OCI-LY1 (cell line): ENCODE measurements around the gene SPIB.

Experiments used
- H2AFZ ChIP-seq: fragments of 200-600 bp; sonication (generic), shearing (Covaris generic); 2 replicates; pipeline ENCODE4 v1.6.0; 2014; ENCODE audit warnings: antibody characterized with exemption, mild to moderate bottlenecking, low read length
- H3F3A ChIP-seq: fragments of 200-600 bp; sonication (generic), shearing (Covaris generic); 2 replicates; pipeline ENCODE4 v1.6.0; 2014; ENCODE audit warnings: mild to moderate bottlenecking, antibody characterized with exemption, low read length, moderate library complexity; ENCODE audit not compliant: insufficient read depth
- H3K27ac ChIP-seq: fragments of 200-600 bp; sonication (generic); 2 replicates; pipeline ENCODE4 v1.5.1; 2014; ENCODE audit warnings: low read length, mixed run types, mild to moderate bottlenecking, low read depth; ENCODE audit not compliant: poor library complexity, severe bottlenecking
- H3K27me3 ChIP-seq: fragments of 200-600 bp; sonication (generic); 2 replicates; pipeline ENCODE4 v1.6.0; 2014; ENCODE audit warnings: antibody characterized with exemption, mild to moderate bottlenecking, low read length, moderate library complexity; ENCODE audit not compliant: insufficient read depth
- H3K36me3 ChIP-seq: fragments of 200-600 bp; sonication (generic); 2 replicates; pipeline ENCODE4 v1.6.1; 2014; ENCODE audit warnings: mild to moderate bottlenecking, antibody characterized with exemption, low read length, moderate library complexity, mixed read lengths; ENCODE audit not compliant: insufficient read depth
- H3K4me1 ChIP-seq: fragments of 200-600 bp; sonication (generic); 2 replicates; pipeline ENCODE4 v1.5.1; 2014; ENCODE audit warnings: mild to moderate bottlenecking, low read length, moderate library complexity; ENCODE audit not compliant: insufficient read depth, severe bottlenecking
- H3K4me2 ChIP-seq: fragments of 200-600 bp; sonication (generic), shearing (Covaris generic); 2 replicates; pipeline ENCODE4 v1.6.1; 2014; ENCODE audit warnings: low read length
- H3K4me3 ChIP-seq: fragments of 200-600 bp; sonication (generic); 2 replicates; pipeline ENCODE4 v1.5.1; 2014; ENCODE audit warnings: low read length, low read depth, mild to moderate bottlenecking, mixed read lengths; ENCODE audit not compliant: poor library complexity, severe bottlenecking
- H3K79me2 ChIP-seq: fragments of 200-600 bp; shearing (Covaris generic); 2 replicates; pipeline ENCODE4 v1.6.1; 2016; ENCODE audit warnings: mixed run types, low read length, mixed read lengths; ENCODE audit not compliant: insufficient read depth
- H3K9ac ChIP-seq: fragments of 200-600 bp; sonication (generic), shearing (Covaris generic); 2 replicates; pipeline ENCODE4 v1.6.1; 2014; ENCODE audit warnings: mild to moderate bottlenecking, low read length, mixed read lengths
- H3K9me2 ChIP-seq: fragments of 200-600 bp; sonication (generic), shearing (Covaris generic); 2 replicates; pipeline ENCODE4 v1.6.1; 2014; ENCODE audit warnings: low read depth, mild to moderate bottlenecking, low read length, mixed read lengths
- H3K9me3 ChIP-seq: fragments of 200-600 bp; shearing (Covaris generic); 2 replicates; pipeline ENCODE4 v1.6.1; 2014; ENCODE audit warnings: low read length, mixed read lengths
- H4K20me1 ChIP-seq: fragments of 200-600 bp; sonication (generic), shearing (Covaris generic); 2 replicates; pipeline ENCODE4 v1.6.0; 2016; ENCODE audit warnings: mild to moderate bottlenecking, low read length; ENCODE audit not compliant: insufficient read depth
- CTCF ChIP-seq: fragments of 200-600 bp; sonication (generic), shearing (Covaris generic); IDR thresholded peaks from 2 replicates; pipeline ENCODE4 v1.5.1; 2017; ENCODE audit warnings: mild to moderate bottlenecking, antibody characterized with exemption, low read length, moderate library complexity, mixed read lengths
- EZH2 ChIP-seq: fragments of 200-600 bp; sonication (generic), shearing (Covaris generic); IDR thresholded peaks from 2 replicates; pipeline ENCODE4 v1.8.0; 2017; ENCODE audit warnings: borderline replicate concordance, mixed run types, mild to moderate bottlenecking, antibody characterized with exemption, low read length, moderate library complexity, mixed read lengths

The SPIB gene

GRCh38 chr19:50413096-50413495 lies 5.6 kb upstream of the SPIB start:
- Histone ChIP-seq H3K4me3 (no peak overlapping the region), H2AFZ (no peak overlapping the region), H3F3A (no peaks in the 10 kb centered on the region; the same call in 1 of the 2 replicates), H3K79me2 (no peaks in the 10 kb centered on the region), H3K36me3 (peaks cover 61% of the 10 kb centered on the region), H3K4me2 (no peak overlapping the region), H3K27me3 (no peaks in the 10 kb centered on the region), H3K4me1 (peaks cover 37% of the 10 kb centered on the region), H3K9me2 (no peaks in the 10 kb centered on the region), H4K20me1 (no peaks in the 10 kb centered on the region), H3K9me3 (no peaks in the 10 kb centered on the region), H3K27ac (no peak overlapping the region), H3K9ac (no peak overlapping the region)
- TF ChIP-seq EZH2: no peak
- TF ChIP-seq CTCF: no peak

- Histone ChIP-seq H3K27ac (peak overlapping the region; percentile 100), H3K4me3 (no peak overlapping the region), H3K4me2 (no peak overlapping the region), H3K9me3 (no peaks in the 10 kb centered on the region), H3K36me3 (peaks cover 59% of the 10 kb centered on the region), H3K9ac (no peak overlapping the region), H3F3A (no peaks in the 10 kb centered on the region; the same call in 1 of the 2 replicates), H3K9me2 (no peaks in the 10 kb centered on the region), H4K20me1 (no peaks in the 10 kb centered on the region), H3K79me2 (no peaks in the 10 kb centered on the region), H3K4me1 (peaks cover 42% of the 10 kb centered on the region), H2AFZ (no peak overlapping the region), H3K27me3 (no peaks in the 10 kb centered on the region)
- TF ChIP-seq EZH2 (no peak), CTCF (no peak)
These were observed 5.2 kb upstream of the SPIB start for GRCh38 chr19:50413531-50413930.

- H4K20me1 ChIP-seq: no peaks in the 10 kb centered on the region
- peak; percentile 83 for TF ChIP-seq CTCF
- TF ChIP-seq EZH2: no peak
- no peaks in the 10 kb centered on the region for H3K27me3 ChIP-seq
- peak overlapping the region; percentile 47 for H3K4me3 ChIP-seq
- peak overlapping the region; percentile 76 for H3K9ac ChIP-seq
- H3K36me3 ChIP-seq: peaks cover 52% of the 10 kb centered on the region
- no peaks in the 10 kb centered on the region for H3K9me2 ChIP-seq
- H3K4me2 ChIP-seq: peak overlapping the region; percentile 70
- peaks cover 46% of the 10 kb centered on the region for H3K4me1 ChIP-seq
- no peaks in the 10 kb centered on the region for H3K9me3 ChIP-seq
- H2AFZ ChIP-seq: no peak overlapping the region
- H3K27ac ChIP-seq: peak overlapping the region; percentile 100
- H3K79me2 ChIP-seq: peaks cover 2% of the 10 kb centered on the region
- H3F3A ChIP-seq: no peaks in the 10 kb centered on the region; the same call in 1 of the 2 replicates
These were observed 3.7 kb upstream of the SPIB start for GRCh38 chr19:50414864-50415660.
